Activated T-helper 1 cell treated with anti-CD3 and anti-CD28 coated beads, Interleukin-2, amount 50 U/mL, for 16 hours (primary cell): Measurements from ENCODE around the gene HCN2.

Source experiments
- DNase-seq, 2 donors: peaks; one replicate each; pipeline ENCODE4 v3.0.0-alpha.2; 2020; ENCODE audit warnings: low read depth in 1 of 2, low spot score in 1 of 2

HCN2 gene

DNA sequence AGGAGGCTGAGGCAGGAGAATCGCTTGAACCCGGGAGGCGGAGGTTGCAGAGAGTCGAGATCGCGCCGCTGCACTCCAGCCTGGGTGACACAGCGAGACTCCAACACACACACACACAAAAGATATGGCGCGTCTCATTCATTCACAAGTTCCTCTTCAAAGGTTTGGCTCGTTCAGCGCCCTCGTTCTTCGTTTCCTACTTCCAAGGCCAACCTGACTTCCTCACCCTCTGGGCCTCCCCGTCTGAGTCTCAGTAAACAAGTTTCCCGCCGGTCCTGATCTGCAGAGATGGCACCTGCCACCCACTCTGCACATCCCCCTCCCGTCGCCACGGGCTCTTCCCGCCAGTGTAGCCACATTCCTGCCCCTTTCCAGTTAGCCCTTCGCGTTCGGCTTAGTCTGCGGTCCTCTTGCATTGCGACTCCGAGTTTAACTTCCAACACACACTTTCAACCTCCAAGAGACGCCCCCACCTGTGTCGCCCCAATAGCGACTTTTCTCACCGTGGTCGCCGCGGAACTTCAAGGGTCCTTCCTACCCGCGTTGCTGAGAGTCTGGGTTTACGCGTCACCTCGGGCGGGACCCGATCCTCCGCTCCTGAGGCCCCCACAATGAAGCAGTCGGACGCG, 18.6 kb upstream of the HCN2 start:
- DNase-seq, result peak; percentile 20

DNA sequence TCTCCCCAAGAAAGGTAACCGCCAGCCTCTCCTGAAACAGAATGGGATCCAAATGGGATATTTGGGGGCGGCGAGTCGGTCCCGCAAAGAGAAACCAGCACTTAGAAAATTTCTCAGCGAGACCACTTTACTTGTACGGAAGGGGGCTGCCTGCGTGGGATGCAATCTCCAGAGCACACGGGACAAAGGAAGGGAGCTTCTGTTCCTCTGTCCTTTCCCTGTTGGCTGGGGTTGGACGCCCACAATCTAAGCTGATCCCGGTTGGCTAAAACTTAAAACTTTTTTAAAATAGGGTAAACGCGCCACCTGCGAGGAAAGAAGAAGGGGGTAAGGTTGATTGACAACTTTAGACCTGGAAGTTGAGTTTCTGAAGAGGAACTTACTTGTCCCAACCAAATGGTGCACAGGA, 18.1 kb upstream of the HCN2 start:
- DNase-seq, result no peak

DNA sequence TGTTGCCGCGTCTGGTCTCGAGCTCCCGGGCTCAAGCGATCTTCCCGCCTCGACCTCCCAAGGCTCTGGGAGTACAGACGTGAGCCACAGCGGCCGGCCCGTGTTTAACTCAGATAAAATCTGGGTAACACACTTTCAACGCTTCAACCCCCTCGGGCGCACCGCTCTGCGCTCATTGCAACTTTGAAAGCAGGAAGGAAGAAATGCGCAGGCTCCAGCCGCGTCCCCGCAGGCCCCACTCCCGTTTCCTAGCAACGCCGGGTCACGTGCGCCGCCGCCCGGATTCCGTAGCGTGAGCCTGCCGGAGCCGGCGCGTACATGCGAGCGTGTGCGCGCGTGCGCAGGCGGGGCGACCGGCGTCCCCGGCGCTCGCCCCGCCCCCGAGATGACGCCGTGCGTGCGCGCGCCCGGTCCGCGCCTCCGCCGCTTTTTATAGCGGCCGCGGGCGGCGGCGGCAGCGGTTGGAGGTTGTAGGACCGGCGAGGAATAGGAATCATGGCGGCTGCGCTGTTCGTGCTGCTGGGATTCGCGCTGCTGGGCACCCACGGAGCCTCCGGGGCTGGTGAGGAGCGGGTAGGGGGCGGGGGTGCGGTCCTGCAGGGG, 17.4 kb upstream of the HCN2 start, which contains the start of gene BSG:
TSS of gene BSG (plus strand) at position 457 of the 603 bp plus-strand sequence. CDS start at position 496, 39 bp downstream.
- peak; percentile 97 for DNase-seq

DNA sequence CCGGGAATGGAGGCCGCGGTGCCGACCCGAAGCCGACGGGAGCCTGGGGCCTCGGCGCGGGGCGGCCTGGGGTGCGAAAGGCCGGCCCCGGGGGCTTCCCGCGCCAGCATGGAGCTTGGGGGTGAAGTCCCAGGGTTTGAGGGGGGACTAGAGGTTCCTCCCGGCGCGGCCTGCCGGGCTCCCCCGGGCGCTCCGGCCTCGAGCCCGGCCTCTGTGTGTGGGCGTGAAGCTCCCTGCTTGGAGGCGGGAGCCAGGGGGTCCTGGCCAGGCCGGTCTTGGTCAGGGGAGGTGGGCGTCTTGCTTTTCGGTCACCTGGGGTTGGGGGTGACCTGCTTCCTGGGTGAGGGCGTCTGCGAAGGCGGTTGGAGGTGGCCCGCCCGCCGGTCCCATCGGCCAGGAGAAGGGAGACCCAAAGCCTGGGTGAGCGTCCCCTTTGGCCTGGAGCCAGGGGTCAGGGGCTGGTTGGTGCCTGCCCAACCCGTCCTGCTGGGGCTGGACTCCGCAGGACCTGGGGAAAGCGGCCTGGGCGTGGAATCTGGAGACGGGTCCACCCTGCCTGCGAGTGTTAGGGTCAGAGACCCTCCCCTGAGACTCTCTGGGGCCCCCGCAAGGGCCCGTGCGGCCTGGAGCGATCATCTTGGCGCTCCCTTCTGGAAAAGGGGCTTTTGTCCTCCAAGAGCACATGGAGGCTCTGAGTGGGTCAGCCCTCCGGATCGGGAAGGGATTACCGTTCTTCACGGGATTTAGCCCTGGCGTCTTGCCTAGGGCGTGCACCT, 16.8 kb upstream of the HCN2 start:
- DNase-seq, result no peak

DNA sequence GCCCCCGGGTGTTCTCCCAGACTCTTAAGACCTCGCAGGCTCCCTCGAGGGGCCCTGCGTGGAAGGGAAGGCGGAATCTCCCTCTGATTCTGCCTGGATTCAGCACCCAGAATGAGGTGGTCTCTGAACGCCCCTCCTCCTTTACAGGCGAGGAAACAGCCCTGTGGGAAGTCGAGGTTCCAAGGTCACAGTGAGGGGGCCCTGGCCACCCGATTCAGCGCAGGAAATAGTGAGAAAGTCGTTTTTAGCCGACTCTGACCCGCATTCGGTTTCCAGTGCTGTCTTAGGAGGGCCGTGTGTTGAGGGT, 16.2 kb upstream of the HCN2 start:
- DNase-seq, result no peak

DNA sequence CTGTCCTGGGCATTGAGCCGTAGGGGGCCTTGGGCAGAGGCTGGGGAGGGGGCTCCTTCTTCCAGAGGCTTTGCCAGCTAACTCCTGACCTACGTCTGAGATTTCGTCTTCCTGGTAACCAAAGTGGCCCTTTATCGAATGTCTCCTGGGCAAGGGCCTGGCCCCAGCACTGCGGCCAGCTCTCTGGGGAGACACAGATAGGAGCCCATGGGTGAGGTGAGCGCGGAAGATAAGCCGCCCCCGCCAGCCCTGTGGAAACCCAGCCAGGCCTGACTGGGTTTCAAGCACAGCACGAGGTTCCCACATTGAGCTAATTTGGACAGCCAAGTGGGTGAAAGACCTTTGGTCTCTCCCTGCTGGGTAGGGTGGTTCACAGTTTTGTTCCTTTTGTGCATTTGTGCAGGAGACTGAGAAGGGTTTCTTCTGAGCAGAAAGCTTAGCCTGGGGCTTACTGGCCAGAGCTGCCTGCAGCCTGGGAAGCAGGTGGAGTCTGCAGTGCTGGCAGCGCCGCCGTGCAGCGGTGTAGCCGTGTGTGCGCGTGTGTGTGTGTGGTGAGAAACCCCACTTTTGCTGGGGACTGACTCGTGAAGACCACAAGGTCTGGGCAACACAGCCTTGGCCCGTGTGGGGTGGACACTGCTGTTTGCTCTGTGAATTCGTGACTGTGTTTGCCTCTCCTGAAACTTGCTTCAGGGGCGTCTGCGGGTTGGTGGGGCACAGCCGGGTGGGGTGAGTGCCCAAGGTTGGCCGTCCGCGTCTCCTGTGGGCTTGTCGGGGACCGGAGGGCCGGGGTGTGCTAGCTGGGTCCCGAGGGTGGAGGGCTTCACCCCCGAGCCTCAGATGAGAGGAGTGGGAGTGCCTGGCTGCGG, 14.8 kb upstream of the HCN2 start:
- no peak for DNase-seq

DNA sequence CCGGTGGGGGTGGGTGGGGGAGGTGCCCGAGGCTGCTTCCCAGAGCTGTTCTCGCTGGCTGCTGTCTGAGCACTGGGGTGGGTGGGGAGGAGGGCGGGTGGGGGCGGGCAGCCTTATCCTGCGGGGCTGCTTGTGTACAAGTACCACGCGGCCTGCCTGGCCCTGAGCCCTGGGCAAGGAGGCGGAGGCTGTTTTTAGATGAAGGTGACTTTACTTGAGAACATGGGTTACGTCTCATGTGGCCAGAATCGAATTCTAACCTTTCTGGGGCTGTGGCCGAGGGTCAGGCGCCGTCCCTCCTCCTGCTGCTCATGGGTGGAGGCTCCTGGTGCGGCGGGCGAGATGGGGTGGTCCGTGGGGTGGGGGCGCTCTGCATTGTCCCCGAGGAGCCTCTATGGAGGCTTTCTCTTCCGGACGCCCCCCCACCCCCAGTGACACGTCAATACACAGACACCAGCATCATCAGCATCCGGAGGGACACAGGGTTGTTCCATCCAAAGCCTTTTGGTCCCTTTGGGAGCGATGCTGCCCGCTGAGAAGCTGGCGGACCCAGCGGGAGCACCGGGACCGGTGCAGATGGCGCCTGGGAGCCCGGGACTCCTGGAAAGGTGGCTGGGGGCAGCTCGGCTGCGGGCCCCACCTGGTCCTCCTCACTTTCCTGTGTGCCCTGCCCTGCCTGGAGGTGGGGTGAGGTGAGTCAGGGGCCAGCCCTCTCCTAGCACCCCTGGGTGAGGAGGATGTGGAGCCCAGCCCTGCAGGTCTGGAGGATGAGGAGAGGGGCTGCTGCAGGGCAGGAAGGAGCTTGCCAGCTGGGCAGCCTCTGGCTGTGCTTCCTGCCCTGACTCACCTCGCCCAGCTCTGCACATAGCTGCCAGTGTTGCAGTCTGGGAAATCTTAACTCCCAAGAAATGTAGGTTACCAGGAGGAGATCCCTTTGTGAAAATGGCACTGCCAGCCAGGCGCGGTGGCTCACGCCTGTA, 13.9 kb upstream of the HCN2 start:
- no peak for DNase-seq

DNA sequence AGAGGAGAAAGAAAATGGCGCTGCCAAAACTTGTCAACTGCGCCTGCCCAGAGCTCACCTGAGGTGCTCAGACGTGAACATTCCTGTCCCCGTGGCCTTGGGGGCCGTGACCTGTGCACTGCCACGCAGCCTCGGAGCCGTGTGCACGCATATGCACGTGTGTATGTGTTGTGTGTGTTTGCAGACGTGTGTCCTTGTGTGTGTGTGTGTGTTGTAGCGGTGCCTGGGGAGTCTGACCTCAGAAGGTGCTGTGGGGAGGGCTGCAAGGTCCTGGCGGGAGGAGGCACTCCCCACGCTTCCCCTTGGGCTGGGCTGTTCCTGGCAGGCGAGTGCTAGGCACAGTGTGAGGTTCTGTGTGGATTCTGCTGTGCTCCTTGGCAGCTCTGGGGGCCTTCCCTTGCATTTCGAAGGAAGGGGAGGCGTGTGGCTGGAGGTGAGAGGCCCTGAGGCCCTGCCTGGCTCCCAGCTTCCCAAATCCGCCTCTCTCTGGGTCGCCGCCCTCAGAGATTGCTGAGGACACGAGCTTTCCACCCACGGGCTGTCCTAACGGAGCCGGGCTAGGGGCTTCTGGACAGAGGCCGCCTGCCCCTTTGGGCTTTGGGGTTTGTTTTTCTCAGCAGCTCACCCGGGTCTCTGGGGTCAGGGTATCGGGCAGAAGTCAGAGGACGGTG, 12.8 kb upstream of the HCN2 start:
- no peak for DNase-seq

DNA sequence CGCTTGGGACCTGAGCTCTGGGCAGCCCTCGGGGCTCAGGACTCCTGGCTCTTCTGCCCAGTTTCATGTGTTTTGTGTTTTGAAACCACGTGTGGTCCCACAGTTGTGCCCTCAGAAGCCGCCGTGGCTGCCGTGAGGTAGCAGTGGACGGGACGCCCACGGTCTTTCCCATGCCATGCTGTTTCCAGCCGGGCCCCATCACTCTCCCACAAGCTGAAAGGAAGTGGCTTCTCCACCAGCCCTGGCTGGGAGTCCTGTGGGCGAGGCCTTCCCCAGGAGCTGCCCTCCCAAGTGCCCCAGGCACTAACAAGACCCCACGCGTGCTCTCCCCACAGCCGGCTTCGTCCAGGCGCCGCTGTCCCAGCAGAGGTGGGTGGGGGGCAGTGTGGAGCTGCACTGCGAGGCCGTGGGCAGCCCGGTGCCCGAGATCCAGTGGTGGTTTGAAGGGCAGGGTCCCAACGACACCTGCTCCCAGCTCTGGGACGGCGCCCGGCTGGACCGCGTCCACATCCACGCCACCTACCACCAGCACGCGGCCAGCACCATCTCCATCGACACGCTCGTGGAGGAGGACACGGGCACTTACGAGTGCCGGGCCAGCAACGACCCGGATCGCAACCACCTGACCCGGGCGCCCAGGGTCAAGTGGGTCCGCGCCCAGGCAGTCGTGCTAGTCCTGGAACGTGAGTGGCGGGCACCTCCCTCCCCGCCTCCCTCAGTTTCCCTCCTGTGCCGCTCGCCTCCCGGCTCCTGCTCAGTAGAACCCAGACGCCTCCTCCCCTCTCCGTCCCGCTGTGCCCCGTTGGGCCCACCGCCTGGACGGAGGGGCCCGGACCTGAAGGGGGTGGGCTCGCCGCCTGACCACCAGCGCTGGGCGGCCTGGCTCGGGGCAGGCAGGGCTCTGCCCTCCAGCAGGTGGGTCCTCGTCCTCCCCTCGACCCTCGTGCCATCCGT, 12.0 kb upstream of the HCN2 start:
- no peak for DNase-seq

DNA sequence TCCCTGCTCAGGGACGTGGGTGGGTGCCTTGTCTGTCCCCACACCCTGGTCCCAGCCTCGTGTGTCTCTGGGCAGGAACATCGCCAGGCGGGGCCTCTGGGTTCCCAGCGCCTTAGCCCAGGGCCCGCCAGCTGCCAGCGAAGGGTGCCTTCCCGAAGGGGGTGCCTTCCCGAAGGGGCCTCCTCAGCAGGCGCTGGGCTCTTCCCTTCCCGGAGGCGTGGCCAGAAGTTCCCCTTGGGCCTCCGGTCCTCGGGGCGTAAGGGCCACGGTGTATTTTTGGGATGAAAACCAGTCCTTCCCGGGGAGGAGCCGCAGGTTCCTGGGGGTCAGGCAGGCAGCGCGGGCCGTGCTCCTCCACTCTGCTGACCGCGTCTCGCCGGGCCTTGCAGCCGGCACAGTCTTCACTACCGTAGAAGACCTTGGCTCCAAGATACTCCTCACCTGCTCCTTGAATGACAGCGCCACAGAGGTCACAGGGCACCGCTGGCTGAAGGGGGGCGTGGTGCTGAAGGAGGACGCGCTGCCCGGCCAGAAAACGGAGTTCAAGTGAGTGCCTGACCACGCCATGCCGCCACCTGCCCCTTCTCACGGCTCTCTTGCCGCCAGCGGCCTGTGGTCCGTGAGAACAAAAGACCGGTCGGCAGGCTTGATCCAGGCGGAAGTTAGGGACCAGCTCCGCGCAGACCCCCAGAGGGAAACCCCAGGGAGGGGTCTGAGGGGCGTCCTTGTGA, 10.4 kb upstream of the HCN2 start:
- DNase-seq, result no peak

DNA sequence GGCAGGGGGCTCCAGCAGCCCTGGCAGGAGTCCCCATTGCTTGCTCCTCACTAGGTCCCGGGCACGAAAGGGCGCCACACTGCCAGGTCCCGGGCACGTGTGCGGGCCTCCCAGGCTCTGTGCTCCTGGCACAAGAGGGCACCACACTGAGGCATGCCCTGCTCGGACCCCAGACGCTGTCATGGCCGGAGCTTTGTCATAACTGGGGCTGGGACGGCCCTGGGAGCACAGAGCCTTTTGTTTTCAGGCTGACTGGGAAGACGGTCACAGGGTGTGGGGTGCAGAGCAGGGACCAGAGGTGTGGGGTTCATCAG, 9.9 kb upstream of the HCN2 start:
- DNase-seq, result no peak

DNA sequence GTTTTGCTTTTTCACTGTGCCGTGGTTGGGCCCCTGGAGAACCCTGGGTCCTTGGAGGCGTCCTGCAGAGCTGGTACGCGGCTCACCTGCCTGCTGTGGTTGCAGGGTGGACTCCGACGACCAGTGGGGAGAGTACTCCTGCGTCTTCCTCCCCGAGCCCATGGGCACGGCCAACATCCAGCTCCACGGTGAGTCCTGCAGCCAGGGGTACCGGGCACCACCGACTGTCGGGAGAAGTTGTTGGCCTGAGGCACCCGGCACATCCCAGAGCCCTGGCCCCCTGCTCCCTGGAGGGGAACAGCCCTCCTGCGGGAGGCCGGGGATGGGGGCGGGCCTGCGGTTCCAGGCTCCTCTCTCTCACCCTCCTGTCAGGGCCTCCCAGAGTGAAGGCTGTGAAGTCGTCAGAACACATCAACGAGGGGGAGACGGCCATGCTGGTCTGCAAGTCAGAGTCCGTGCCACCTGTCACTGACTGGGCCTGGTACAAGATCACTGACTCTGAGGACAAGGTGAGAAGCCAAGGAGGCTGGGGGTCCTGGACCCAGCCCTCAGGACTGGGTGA, 9.3 kb upstream of the HCN2 start:
- no peak for DNase-seq

DNA sequence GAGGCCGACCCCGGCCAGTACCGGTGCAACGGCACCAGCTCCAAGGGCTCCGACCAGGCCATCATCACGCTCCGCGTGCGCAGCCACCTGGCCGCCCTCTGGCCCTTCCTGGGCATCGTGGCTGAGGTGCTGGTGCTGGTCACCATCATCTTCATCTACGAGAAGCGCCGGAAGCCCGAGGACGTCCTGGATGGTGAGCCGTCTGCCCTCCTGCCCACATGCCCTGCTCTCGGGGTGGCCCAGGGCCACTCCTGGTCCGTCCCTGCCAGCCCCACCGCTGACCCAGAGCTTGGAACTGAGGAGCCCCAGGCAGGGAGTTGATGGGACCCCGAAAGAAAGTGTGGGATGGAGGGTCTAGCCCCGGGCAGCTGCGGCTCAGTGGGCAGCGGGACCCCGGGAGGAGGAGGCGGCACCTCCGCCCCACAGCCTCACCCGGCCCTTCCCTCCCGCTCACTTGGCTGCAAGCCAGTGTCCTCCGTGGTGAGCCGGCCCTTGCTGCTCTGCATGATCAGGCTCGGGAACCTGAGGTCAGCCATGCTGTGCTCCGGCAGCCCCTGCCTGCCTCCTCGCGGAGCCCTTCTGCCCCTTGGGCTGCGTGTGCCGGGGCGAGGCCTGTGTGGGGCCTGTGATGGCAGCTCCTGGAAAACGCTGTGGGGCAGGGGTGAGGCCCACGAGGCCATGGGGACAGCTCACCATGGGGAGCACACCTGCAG, 8.1 kb upstream of the HCN2 start:
- no peak for DNase-seq

DNA sequence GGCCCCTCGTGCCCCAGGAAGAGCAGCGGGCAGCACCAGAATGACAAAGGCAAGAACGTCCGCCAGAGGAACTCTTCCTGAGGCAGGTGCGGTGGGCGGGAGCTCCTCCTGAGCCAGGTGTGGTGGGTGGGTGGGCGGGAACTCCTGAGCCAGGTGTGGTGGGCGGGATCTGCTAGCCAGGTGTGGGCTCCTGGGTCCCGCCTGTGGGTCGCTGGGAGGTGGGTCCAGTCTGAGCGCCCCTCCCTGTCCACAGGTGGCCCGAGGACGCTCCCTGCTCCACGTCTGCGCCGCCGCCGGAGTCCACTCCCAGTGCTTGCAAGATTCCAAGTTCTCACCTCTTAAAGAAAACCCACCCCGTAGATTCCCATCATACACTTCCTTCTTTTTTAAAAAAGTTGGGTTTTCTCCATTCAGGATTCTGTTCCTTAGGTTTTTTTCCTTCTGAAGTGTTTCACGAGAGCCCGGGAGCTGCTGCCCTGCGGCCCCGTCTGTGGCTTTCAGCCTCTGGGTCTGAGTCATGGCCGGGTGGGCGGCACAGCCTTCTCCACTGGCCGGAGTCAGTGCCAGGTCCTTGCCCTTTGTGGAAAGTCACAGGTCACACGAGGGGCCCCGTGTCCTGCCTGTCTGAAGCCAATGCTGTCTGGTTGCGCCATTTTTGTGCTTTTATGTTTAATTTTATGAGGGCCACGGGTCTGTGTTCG, 7.0 kb upstream of the HCN2 start:
- DNase-seq, result no peak

DNA sequence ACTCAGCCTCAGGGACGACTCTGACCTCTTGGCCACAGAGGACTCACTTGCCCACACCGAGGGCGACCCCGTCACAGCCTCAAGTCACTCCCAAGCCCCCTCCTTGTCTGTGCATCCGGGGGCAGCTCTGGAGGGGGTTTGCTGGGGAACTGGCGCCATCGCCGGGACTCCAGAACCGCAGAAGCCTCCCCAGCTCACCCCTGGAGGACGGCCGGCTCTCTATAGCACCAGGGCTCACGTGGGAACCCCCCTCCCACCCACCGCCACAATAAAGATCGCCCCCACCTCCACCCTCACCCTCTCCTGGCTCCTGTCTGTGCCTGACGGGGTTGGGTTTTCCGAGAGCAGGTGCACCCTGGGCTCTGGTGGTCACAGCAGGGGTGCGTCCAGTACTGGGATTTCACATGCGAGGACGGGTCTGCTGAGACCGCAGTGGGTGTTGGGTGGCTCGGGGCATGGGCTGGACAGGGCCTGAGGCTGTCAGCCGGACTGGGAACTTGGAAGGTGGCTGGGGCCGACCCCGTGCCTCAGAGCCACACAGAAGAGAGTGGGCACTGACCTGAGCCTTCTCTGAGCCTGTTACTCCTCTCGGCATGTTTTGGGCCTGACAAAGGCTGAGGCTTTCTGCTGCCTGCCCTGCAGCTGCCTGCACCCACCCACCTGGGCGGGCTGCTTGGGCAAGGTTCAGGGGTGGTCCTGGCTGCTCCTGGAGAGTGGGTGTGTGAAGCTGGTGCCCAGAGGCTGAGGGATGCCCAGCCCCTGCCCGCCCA, 6.3 kb upstream of the HCN2 start:
- DNase-seq, result no peak

DNA sequence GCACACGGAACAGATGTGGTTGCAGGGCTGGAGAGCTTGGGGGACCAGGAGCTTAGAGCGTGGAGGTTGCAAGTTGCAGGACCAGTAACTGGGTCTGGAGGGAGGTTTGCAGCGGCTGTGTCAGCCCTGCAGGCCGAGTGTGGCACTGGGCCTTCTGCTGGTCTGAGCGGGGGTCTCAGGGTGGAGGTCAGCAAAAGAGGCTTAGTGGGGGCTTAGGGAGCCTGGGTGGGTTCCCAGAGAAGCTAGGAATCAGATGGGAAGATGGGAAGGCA, 5.8 kb upstream of the HCN2 start:
- no peak for DNase-seq
